NCI-H2107 treated with DMSO at 0.1 percent for 48 hours (cell line): ENCODE results near the gene HAND1.
"Not testable (repeated sequence)": the region's sequence is repeated elsewhere in the genome, so short reads cannot be mapped to it uniquely, and the experiment has no call there.

ENCODE experiments used
- DNase-seq: peaks from one replicate; lab custom pipeline; 2025; ENCODE audit not compliant: unreplicated experiment; lab: John Stamatoyannopoulos, UW

HAND1 gene

DNA sequence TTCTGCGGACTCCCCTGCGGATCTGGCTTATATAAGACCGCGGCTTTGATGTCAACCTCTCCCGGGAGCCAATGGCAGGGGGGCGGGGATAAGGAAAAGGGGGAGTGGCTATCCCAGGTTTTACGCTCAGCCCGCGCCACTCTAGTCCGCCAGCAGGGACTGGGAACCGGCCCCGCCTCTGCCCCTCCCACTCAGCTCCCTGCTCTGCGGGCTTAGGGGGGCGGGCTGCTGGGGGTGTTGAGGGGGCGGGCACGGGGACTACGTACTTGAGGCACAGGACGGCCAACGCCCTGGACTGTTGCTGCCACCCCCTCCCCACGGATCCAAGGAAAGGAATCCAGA is at the start of gene HAND1:
HAND1 (minus strand) TSS at position 4 of the 342 bp plus-strand sequence. CDS start 219 bp downstream, outside the sequence.
- no peak for DNase-seq

DNA sequence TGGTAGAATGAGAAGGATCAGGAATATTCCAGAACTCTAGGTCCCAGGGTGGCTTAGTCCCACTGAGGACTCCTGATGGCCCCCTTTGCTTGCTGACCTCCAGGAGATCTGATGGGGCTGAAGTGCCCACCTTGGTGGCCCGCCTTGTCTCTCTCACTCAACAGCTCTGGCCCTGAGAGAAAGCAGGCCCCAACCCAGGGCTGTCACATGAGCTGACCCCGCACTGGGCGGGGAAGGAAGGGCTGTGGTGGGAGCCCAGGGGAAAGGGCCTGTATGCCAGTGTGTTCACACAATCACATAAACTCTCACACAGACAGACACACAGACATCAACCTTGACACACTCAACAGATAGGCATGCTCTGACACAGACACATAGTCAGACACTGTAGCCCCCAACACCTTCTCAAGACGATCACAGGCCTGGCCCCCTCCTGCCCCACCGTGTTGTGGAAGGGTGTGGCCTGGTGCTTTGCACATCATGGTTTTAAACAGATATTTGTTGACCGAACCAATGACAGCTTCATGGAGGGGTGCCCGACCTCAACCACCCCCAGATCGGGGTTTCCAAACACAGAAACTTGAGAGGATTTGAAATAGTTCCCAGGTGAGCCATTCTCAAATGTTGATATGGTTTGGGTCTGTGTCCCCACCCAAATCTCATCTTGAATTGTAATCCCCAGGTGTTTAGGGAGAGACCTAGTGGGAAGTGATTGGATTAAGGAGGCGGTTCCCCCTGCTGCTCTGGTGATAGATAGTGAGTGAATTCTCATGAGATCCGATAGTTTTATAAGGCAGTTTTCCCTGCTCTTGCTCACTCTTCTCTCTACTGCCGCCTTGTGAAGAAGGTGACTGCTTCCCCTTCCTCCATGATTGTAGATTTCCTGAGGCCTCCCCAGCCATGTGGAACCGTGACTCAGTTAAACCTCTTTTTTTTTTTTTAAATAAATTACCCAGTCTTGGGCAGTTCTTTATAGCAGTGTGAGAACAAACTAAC is 48.5 kb upstream of the HAND1 start:
- no peak for DNase-seq

DNA sequence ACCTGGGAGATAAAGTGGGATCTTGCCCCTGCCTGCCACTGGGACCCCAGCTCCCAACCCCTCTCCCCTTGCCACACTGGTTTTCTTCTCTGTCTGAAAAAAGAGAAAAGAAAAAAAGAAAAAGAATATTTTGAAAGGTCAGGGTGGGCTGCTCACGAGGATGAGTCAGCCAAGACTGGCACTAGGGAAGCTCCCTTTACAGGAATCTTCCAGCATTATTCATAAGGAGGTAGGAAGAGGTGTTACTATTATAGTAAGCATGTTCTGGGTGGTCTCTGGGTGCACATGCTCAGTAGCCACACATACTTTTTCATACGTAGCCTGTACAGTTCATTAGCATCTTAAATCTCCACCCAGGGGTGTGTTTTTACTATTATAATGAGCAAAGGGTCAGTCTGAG is 46.8 kb upstream of the HAND1 start:
- DNase-seq, result no peak

DNA sequence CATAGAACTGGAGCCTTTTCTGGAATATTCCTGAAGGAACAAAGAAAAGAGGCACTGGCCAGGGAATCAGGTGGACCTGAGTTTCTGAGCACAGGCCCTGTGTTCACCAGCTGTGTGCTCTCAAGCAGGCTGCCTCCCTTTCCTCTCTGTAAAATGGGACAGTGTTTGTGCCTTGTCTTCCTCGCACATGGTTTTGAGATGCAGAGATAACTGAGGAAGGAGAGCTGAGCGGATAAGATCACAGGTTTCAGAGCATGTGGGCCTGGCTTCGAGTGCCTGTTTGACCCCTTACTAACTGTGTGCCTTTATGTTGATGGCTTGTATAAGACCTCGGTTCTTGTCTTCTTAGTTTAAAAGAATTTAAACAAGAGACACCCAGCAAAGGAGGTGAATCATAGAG is 46.2 kb upstream of the HAND1 start:
- no peak for DNase-seq

DNA sequence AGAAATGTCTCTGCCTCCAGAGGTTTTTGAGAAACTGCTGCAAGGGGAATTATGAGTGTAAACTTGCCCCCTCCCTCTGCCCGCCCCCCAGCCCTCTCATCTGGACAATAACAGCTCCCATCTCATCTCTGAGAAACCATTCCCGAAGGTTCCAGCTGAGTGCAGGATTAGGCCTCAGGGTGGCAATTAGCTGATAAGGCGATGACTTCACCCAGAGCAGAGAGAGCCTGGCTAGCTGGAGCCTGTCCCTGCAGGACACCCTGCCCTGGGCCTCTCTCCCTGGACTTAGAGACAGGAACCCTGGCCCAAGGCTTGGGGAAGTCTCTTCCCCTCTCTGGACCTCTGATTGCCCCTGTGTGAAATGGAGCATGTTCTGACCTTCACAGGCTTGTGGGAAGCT is 45.7 kb upstream of the HAND1 start:
- DNase-seq, result no peak

DNA sequence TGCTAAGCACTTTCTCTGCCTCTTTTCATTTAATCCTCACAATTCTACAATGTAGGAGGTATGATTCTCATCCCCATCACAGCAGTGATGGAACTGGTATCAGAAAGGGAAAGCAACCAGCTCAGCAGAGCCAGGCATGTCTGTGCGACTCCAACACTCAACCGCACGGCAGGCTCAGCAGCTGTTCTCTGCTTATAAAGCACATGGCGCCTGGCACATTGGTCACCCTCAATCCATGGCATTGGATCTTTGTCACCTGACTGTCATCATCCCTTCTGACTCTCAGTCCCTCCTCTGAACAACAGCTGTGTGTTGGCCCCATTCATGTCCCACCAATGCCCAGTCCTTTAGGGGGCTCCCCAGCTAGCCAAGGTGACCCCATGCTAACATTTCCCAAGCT is 45.1 kb upstream of the HAND1 start:
- no peak for DNase-seq

DNA sequence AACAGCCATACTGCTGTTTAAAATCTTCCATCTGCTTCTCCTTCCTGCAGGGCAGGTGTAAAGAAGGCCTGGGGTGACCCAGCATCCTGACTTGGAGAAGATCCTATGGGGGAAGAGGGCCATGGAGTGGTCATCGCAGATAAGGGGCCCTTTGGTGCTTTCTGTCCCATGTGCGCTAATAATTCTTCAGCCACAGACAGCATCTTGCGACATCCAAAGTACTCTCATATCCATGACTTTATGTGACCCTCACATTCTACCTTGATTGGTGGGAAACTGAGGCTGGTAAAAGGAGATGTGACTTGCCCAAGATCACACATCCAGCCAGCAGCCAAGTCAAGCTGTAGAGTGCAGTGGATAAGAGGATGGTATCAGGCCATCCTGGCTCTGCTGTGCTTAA is 44.3 kb upstream of the HAND1 start:
- no peak for DNase-seq

DNA sequence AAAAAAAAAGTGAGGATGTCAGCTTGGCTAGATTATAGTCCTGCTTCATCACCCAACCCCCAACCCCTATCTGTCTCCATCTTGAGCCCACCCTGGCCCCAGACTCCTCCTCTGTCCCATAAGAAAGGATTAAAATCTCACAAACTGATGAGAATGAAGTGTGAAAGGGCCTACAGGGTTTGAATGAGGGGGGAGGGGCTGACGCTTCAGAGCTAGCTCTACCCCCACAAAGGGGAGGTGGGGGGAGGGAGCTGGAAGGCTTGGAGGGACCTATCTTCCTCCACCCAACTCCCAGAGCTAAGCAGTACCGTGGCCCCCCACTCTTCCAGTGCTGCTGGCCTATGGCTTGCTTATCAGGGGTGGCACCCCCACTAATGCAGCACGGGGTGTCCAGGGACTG is 43.7 kb upstream of the HAND1 start:
- no peak for DNase-seq

DNA sequence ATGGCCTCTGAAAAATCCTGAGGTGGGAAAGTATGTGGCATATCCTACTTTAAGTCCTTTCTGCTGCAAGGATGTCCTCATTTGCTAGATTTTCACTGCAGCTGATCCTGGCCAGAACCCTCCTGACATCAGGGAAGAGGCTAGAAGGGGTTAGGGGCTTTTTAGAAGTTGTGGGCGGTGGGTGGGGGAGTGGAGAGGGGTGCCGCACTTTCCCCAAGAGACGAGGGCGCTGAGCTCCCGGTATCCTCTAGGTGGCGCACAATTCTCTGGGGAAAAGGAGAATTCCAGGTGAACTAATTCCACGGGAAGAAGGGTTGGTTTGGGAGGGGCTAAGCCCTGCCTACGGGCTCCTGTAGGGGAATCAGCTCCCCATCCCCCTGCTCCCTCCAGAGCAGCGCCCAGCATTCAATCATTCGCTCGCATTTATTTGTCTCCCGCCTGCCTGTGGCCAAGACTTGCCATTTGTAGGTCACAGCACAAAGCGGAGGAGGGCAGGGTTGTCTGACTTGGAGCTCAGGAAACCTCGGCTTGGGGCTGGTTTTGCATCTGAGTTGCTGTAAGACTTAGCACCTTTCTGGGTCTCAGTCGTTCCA is 42.9 kb upstream of the HAND1 start:
- DNase-seq, result peak; percentile 9

DNA sequence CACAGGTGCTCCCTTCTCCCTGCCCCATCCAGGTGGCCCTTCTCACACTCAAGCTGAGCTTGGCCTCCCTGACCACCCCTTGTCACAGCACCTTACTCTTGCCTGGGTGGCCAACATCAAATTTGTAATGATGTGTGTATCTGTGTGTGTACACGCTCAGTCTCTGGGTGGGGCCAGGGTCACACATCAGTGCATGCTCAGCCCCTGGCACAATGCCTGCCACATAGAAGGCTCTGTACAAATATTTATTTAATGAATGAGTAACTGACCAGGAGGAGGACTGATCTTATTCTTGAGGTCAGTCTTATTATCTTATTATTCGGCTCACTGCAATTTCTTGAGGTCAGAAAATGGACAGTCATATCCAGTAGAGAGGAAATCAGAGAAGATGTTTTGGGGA is 41.3 kb upstream of the HAND1 start:
- DNase-seq, result no peak

DNA sequence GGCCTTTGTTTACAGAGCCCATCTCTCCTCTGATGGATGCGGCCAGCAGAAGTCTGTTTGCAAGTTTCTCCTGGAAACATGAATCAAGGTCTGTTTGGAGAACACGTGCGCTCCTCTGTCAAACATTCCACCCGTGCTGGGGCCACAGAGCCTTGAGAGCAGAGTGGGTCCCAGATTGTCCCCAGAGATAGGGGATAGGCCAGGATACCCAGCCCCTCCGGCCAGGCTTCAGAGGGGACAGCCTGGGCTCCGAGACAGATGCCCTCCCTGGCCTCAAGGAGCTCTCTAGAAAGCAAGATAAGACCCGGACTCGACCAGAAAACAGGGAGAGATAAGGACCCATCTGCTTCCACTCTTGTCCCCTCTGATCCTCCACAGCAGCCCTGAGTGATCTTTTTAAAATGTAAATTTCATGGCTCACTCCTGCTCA is 40.4 kb upstream of the HAND1 start:
- no peak for DNase-seq

DNA sequence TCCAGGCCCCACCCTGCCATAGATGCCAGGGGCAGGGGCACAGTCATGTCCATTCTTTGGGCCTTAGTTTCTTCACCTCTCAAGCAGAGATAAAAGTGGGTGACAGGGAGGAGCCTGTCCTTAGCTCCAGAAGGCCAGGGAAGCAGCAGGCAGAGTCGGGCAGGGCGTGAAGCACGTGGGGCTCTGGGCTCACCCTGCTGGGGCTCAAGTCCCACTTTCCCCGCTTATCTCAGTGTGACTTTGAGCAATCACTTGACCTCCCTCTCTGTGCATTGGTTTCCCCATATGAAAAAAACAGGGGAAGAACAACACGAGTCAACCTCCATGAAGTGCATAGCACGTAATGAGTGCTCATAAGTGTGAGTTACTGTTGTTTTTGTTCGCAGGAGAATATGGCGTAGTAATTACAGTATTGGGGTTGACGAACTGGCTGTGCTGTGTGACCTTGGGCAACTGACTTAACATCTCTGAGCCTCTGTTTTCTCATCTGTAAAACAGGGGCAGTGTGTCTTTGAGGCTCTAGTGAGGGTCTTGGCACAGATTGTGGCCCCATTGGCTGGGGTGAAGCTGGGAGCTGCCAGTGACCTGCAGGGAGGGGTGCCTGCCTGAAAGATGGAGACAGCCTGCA is 39.9 kb upstream of the HAND1 start:
- DNase-seq, result no peak

DNA sequence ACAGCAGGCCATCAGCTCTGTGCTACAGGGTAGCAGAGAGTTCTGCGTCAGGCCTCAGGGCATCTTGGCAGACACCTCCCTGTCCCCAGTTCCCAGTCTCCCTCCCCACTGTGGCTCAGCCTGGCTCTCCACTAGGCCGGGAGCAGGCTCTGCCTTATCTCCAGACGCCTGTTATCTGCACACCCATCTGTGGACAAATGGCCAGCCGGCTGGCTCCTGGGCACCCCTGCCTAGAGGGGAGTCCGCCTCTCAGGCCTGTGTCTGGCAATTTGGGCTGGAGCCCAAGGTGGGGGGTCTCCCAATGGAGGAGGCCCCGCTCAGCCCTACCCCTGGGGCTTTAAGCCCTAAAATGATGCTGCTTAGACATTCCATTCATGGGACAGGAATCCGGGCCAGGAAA is 39.2 kb upstream of the HAND1 start:
- no peak for DNase-seq

DNA sequence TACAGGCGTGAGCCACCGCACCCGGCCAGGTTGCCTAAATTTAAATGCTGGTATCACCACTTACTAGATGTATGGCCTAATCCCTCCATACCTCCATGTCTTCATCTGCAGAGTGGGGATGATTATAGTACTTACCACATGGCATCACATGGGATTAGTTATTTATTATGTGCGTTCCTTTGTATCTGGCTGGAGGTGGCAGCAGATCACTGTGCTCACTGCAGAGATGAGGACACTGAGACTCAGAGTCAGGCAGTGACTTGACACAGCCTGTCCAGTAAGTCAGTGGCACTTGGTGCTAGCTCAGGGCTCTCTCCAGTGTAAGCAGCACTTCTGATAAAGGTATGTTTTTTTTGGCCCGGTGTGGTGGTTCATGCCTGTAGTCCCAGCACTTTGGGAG is 38.4 kb upstream of the HAND1 start:
- DNase-seq, result no peak

DNA sequence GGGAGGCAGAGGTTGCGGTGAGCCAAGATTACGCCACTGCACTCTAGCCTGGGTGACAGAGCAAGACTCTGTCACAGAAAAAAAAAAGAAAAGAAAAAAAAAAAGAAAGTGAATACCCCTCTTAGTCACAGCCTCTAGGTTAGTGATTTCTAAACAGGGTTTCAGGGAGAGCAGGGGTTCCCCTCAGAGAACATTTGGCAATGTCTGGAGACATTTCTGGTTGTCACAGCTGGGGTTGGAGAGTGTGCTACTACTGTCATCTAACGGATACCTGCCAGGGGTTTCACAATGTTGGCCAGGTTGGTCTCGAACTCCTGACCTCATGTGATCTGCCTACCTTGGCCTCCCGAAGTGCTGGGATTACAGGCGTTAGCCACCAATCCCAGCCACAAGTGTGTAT is 37.5 kb upstream of the HAND1 start:
- not testable (repeated sequence) for DNase-seq

DNA sequence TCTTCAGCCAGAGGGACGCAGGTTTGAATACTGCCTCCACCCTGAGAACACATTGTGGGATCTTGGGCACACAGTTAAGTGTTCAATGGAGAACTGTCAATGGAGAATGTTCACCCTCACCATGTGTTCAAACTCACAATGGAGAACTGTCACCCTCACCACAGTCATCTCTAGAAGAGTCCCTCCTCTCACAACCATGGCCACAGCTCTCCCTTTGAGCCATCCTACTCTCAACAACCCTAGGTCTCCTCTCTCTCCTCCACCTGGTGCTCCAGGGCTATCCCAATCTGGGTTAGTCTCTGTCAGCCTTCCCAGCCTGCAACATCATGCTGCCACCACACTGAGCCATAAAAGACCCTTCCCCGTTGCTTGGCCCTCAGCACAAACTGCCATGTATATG is 36.3 kb upstream of the HAND1 start:
- DNase-seq, result no peak

DNA sequence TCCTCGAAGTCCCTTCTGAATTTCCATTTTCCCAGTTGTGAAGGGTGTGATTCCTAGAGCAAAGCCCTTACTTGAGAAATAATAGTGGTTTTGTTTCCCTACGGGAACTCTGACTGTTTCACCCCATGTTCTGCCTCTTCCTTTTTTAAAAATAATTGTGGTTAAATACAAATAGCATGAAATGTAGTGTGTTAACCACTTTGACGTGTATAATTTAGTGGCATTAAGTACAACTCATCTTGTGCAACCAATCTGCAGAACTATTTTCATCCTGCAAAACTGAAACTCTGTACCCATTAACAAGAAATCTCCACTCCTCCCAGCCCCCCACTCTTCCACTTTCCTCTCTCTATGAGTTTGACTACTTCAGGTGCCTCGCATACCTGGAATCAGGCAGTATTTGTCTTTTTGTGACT is 35.6 kb upstream of the HAND1 start:
- no peak for DNase-seq

DNA sequence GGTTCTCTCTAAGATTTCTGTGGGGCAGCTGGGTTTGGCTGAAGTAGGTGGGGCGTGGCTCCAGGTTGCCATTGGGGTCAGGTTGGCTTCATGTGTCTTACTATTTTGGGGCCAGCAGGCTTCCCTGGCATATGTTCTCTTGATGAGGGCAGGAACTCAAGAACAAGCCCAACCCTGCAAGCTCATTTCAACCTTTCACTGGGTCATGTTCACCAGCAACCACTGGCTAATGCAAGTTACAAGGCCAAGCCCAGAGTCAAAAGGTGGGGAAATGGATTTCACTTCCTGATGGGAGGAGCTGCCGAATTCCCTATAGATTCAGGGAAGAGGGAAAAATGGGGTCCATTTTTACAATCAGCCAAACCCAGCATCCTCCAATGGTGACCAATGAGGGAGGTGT is 34.0 kb upstream of the HAND1 start:
- no peak for DNase-seq

DNA sequence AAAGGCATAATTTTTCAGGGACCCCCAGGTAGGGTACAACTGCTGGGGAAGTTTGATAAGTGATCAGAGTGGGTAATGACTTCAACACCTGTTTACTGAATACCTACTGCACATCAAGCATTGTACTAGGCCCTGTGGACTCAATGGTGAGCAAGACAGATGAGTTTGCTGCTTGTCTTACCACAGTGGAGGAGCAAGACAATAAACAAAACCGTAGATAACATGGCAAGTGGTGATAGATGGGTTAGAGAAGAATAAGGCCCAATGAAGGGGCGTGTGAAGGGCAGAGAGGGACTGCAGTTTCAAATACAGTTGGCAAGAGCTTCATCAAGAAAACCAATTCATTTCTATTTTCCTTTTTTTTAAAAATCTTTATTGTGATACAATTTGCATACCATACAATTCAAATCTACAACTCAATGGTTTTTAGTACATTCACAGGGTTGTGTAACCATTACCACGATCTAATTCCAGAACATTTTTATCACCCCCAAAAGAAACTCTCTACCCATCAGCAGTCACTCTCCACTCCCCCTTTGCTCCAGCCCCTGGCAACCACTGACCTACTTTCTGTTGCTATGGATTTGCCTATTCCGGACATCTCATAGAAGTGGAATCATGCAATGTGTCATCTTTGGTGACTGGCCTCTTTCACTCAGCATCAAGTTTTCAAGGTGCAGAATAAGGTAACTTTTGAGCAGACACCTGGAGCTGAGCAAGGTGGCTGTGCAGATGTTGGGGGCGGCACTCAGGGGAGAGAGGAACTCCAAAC is 31.9 kb upstream of the HAND1 start:
- DNase-seq, result no peak

DNA sequence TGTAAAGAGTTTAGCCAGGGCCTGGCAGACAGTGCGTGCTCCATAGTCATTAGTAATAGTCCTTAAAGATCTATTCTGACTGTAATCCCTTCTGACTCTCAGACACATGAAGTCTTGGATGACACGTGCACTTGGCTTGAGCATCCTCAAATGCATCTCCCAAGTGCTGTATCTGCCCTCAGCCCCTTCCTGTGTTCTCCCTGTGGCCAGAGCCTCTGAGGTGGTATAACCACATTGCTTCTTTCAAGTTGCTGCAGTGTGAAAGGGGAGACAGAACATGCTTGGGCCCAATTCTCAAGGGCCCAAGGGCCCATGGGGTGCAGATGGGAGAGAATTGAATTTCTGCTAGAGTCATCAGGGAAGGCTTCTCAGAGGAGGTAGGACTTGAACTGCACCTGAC is 30.1 kb upstream of the HAND1 start:
- no peak for DNase-seq

DNA sequence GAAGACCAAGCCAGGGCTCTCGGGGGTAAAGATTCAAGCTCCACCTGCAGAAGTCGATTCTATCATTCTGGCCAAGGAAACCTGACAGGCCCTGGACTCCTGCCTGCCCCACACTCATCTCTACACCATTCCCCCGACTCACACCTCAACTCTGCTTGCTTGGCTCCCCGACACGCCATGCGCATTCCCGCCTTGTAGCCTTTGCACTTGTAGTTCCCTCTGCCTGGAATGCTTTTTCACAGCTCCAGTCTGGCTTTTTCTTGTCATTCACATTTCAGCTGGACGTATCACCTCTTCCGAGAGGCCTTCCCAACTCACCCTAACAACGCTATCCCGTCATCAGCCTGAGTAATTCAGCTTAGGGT is 28.7 kb upstream of the HAND1 start:
- no peak for DNase-seq
